ENCODE results near the gene KLF6. TPM values are rescaled to one million over a fixed set of nuclear protein-coding genes. Genes with fewer than 3 reads are reported as not detected.

The KLF6 gene
- total and polyA plus RNA-seq, 2 donors (not counting 3 experiments of a cell fraction or from before 2014, with no cell fraction given), result 183 to 307 TPM

DNA sequence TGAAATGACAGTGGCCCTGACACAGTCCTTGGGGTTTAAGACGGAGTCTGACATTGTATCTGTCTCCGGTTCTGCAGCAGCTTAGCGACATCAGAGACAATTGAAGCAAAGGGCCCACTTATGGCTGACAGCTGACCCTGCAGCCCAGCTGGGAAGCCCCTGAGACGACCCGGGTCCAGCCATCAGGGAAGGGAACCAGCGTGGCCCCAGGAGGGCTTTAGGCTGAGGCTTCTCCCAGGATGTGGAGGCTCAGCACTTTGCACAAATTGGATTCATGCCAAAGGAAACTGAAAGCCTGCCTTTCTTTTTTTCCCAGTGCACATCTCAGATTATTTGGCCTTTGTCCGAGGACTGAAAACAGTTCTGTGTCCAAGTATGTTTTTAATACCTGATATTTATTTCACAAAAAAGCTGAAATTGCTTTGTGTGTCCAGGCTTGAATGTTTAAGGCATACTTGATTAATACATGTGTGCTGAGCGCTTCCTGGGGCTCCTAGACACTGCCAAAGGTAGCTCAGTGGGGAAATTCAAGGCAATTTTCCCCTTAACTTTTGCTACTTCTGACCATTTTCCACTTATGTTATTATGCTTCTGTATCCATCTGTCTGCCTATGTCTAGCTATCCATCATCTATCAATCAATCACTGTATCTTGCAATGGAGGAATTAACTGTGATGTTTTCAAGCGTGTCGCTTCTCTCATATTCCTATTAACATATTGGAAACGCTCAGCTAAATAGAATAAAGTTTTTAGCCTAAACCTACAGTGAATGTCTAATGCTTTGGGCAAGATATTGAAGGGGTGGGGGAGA lies 34.8 kb downstream of the KLF6 start:
- no peak overlapping the region for H3K4me2 ChIP-seq (ENCODE audit: insufficient read depth, low read length)
- ChIA-PET POLR2A (no interaction called here), CTCF (interaction anchor here (1.2 kb wide), 1 partner anchor 10 kb away, joined by 4 read pairs; no protein-coding TSS in a partner anchor)
- H3K36me3 ChIP-seq (ENCODE audit: control insufficient read depth in 2 of 2, extremely low read depth in 1 of 2, insufficient read depth in 2 of 2, low read length in 2 of 2), result no peaks in the 10 kb centered on the region
- H2AFZ ChIP-seq (ENCODE audit: low read depth, low read length), result no peak overlapping the region
- H3K4me1 ChIP-seq (ENCODE audit: control insufficient read depth, extremely low read depth, insufficient read depth, low read length), result peaks cover 27% of the 10 kb centered on the region
- no peak overlapping the region for H3K4me3 ChIP-seq (replicated peaks in 1 of 3; ENCODE audit: insufficient read depth in 1 of 3, low read depth in 1 of 3, low read length in 3 of 3)
- no peak overlapping the region for H3K9ac ChIP-seq (replicated peaks; ENCODE audit: extremely low read depth, insufficient read depth, low read length)
- H3K9me3 ChIP-seq (replicated peaks; ENCODE audit: control insufficient read depth, insufficient read depth, low read length), result no peaks in the 10 kb centered on the region
- intact Hi-C loops (cut with micrococcal nuclease) (no loop called here), dilution Hi-C loops (cut with MboI; ENCODE audit: extremely low pct_ligation_motif_present, low sequenced_read_pairs) (no loop called here)
- H3K9me1 ChIP-seq (replicated peaks; ENCODE audit: control insufficient read depth, extremely low read depth, insufficient read depth, low read length), result no peaks in the 10 kb centered on the region
- BruUV-seq (replicated peaks), result no TSS peak
- no peaks in the 10 kb centered on the region for H3K27me3 ChIP-seq (ENCODE audit: control insufficient read depth in 2 of 2, insufficient read depth in 2 of 2, low read length in 2 of 2)
- no peak overlapping the region for H3K27ac ChIP-seq (ENCODE audit: insufficient read depth, low read depth, low read length)
- H4K20me1 ChIP-seq (replicated peaks; ENCODE audit: control insufficient read depth, extremely low read depth, insufficient read depth, low read length), result no peaks in the 10 kb centered on the region
- no peaks in the 10 kb centered on the region for H3K79me2 ChIP-seq (ENCODE audit: control insufficient read depth, insufficient read depth, low read length)
- DNase-seq (ENCODE audit: low read depth, low spot score) (no peak), FAIRE-seq (no peak)
- no peak for TF ChIP-seq MYC (IDR thresholded peaks at IDR 0.05; ENCODE audit: low read depth, low read length)
- no peak for TF ChIP-seq GATA2 (IDR thresholded peaks at IDR 0.05; ENCODE audit: insufficient read depth, insufficient read length, low read depth, low read length)
- TF ChIP-seq, protein P1, sequence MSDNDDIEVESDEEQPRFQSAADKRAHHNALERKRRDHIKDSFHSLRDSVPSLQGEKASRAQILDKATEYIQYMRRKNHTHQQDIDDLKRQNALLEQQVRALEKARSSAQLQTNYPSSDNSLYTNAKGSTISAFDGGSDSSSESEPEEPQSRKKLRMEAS (IDR thresholded peaks at IDR 0.05; ENCODE audit: insufficient read depth, insufficient read length), result no peak
- no peak for TF ChIP-seq JUN (IDR thresholded peaks at IDR 0.05; ENCODE audit: borderline replicate concordance, insufficient read depth, insufficient read length, low read depth)
- no peak for TF ChIP-seq EZH2 (IDR thresholded peaks at IDR 0.05; ENCODE audit: borderline replicate concordance, low read depth, low read length, severe bottlenecking)
- no peak for TF ChIP-seq FOS (IDR thresholded peaks at IDR 0.05; ENCODE audit: borderline replicate concordance, insufficient read depth, low read length)

DNA sequence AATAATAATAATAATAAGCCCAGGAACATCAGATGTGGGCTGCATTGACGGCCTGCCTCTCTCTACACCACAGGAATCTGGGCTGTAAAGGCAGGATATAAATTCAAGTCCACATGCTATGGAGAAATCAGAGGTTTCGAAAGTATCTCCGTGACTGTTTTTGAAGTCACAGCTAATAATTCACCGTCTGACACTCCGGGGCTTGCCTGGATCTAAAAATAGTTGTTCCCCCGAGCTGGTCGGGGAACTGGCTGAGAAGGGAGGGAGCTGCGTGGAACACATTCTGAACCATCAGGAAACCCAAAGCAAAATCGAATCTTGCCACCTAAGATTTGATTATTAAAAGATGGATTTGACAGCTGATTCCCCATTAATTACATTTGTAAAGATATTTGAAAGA lies 35.4 kb downstream of the KLF6 start:
- dilution Hi-C loops (cut with MboI; ENCODE audit: extremely low pct_ligation_motif_present, low sequenced_read_pairs), result no loop called here
- FAIRE-seq, result no peak
- CTCF ChIA-PET, result no interaction called here

More for the DNA sequence above, 35.4 kb downstream of the KLF6 start:
- no peak overlapping the region for H3K4me2 ChIP-seq (ENCODE audit: insufficient read depth, low read length)
- no peak for DNase-seq (ENCODE audit: low read depth, low spot score)
- H3K4me3 ChIP-seq (replicated peaks in 1 of 3; ENCODE audit: insufficient read depth in 1 of 3, low read depth in 1 of 3, low read length in 3 of 3), result no peak overlapping the region
- no peaks in the 10 kb centered on the region for H3K36me3 ChIP-seq (ENCODE audit: control insufficient read depth in 2 of 2, extremely low read depth in 1 of 2, insufficient read depth in 2 of 2, low read length in 2 of 2)
- no peak overlapping the region for H3K9ac ChIP-seq (replicated peaks; ENCODE audit: extremely low read depth, insufficient read depth, low read length)
- intact Hi-C loops (cut with micrococcal nuclease), result no loop called here
- no peaks in the 10 kb centered on the region for H3K9me3 ChIP-seq (replicated peaks; ENCODE audit: control insufficient read depth, insufficient read depth, low read length)
- no peaks in the 10 kb centered on the region for H3K27me3 ChIP-seq (ENCODE audit: control insufficient read depth in 2 of 2, insufficient read depth in 2 of 2, low read length in 2 of 2)
- no peak for TF ChIP-seq MYC (IDR thresholded peaks at IDR 0.05; ENCODE audit: low read depth, low read length)
- no peak for TF ChIP-seq POLR2AphosphoS5 (IDR thresholded peaks at IDR 0.05; ENCODE audit: insufficient read depth, low read depth, low read length)
- no peak for TF ChIP-seq EZH2 (IDR thresholded peaks at IDR 0.05; ENCODE audit: borderline replicate concordance, low read depth, low read length, severe bottlenecking)
- TF ChIP-seq GATA2 (IDR thresholded peaks at IDR 0.05; ENCODE audit: insufficient read depth, insufficient read length, low read depth, low read length), result no peak
- TF ChIP-seq POLR2A (IDR thresholded peaks at IDR 0.05; ENCODE audit: low read depth, low read length), result no peak
- TF ChIP-seq JUN (IDR thresholded peaks at IDR 0.05; ENCODE audit: borderline replicate concordance, insufficient read depth, insufficient read length, low read depth), result no peak
- TF ChIP-seq, protein P1 (IDR thresholded peaks at IDR 0.05; ENCODE audit: insufficient read depth, insufficient read length), result no peak
- peaks cover 22% of the 10 kb centered on the region for H3K4me1 ChIP-seq (ENCODE audit: control insufficient read depth, extremely low read depth, insufficient read depth, low read length)
- H3K27ac ChIP-seq (ENCODE audit: insufficient read depth, low read depth, low read length), result no peak overlapping the region
- POLR2A ChIA-PET, result no interaction called here
- BruUV-seq (replicated peaks), result no TSS peak
- H3K9me1 ChIP-seq (replicated peaks; ENCODE audit: control insufficient read depth, extremely low read depth, insufficient read depth, low read length), result no peaks in the 10 kb centered on the region
- no peak overlapping the region for H2AFZ ChIP-seq (ENCODE audit: low read depth, low read length)
- H3K79me2 ChIP-seq (ENCODE audit: control insufficient read depth, insufficient read depth, low read length), result no peaks in the 10 kb centered on the region
- no peaks in the 10 kb centered on the region for H4K20me1 ChIP-seq (replicated peaks; ENCODE audit: control insufficient read depth, extremely low read depth, insufficient read depth, low read length)

All from endothelial cell of umbilical vein (primary cell).